Measurements from ENCODE around the gene MYO9A.

The MYO9A gene

DNA sequence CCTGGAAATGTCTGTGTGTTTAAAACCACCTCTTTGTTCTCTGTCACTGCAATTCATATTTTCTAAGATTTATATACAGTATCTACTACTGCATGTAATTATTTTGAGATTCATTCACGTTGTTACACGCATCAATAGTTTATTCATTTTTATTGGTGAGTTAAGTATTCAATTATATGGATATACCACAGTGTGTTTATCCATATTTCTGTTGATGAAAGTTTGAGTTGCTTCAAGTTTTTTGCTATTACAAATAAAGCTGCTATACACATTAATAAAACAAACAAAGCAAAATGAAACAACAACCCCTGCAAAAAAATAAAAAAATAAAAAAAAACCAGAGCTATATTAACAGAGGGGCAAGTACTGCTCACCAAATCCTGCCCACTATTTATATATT, 185.3 kb downstream of the MYO9A start (continued):
- TF ChIP-seq ZNF624 (tag by site-specific recombination; IDR thresholded peaks at IDR 0.05) = no peak
- TF ChIP-seq GFI1B (tag by site-specific recombination; IDR thresholded peaks at IDR 0.05) = no peak
- TF ChIP-seq, protein P1, sequence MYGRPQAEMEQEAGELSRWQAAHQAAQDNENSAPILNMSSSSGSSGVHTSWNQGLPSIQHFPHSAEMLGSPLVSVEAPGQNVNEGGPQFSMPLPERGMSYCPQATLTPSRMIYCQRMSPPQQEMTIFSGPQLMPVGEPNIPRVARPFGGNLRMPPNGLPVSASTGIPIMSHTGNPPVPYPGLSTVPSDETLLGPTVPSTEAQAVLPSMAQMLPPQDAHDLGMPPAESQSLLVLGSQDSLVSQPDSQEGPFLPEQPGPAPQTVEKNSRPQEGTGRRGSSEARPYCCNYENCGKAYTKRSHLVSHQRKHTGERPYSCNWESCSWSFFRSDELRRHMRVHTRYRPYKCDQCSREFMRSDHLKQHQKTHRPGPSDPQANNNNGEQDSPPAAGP (tag by site-specific recombination; IDR thresholded peaks at IDR 0.05) = no peak

DNA sequence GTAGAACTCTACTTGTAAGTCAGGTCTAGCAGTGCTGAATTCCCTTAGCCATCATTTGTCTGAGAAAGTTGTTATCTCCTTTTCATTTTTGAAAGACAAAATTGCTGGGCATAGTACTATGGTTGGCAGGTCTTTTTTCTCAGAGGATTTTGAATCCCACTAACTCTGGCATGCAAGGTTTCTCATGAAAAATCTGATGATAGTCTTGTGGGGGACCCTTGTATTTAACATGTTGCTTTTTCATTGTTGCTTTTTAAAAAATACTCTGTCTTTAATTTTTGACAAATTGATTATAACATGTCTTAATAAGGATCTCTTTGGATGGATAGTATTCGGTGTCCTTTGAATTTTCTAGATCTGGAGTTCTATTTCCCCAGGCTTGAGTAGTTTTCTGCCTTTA, 186.7 kb downstream of the MYO9A start:
- no peaks in the 10 kb centered on the region for H3K9me3 ChIP-seq (ENCODE audit: control insufficient read depth, insufficient read depth, low read depth, low read length)
- TF ChIP-seq SETDB1 (IDR thresholded peaks at IDR 0.05; ENCODE audit: insufficient read length, low read length) (peak; percentile 77), ZNF791 (tag by site-specific recombination; IDR thresholded peaks at IDR 0.05) (peak; percentile 99), HOXA7 (CRISPR knock-in tag; IDR thresholded peaks at IDR 0.05; ENCODE audit: borderline replicate concordance) (no peak), SP2 (tag by site-specific recombination; IDR thresholded peaks at IDR 0.05) (no peak), ZNF626 (tag by site-specific recombination; IDR thresholded peaks at IDR 0.05) (0 out of 2 replicates have a peak, but pooled peaks have one; percentile 70), ZNF660 (tag by site-specific recombination; IDR thresholded peaks at IDR 0.05) (no peak)
- H3K27ac ChIP-seq (ENCODE audit: extremely low read depth, low read depth, low read length) = no peak overlapping the region
- CTCF ChIA-PET = no interaction called here
- POLR2A ChIA-PET = no interaction called here
- peaks cover 15 to 32% of the 10 kb centered on the region in 2 experiments for H3K36me3 ChIP-seq (ENCODE audit: control insufficient read depth in 2 of 2, insufficient read depth in 1 of 2, low read length in 2 of 2)
- H3K4me1 ChIP-seq (ENCODE audit: control insufficient read depth, insufficient read depth, low read length) = no peaks in the 10 kb centered on the region
- no peak overlapping the region for H3K4me3 ChIP-seq (ENCODE audit: low read depth, low read length)

DNA sequence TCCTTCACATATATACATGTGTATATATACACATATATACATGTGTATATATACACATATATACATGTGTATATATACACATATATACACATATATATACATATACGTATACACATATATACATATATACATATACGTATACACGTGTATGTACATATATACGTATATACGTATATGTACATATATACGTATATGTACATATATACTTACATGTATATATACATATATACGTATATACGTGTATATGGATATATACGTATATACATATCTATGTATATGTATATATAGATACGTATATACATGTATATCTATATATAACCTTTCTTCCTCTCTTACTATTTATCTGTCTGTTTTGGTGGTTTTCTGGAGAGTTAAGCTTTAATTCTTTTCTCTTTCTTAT, 192.8 kb downstream of the MYO9A start:
- CTCF ChIA-PET = interaction anchor here (0.8 kb wide), 1 partner anchor 174 kb away, joined by 3 read pairs; no protein-coding TSS in a partner anchor
- H3K4me3 ChIP-seq (ENCODE audit: low read depth, low read length) = no peak overlapping the region
- no peaks in the 10 kb centered on the region for H3K9me3 ChIP-seq (ENCODE audit: control insufficient read depth, insufficient read depth, low read depth, low read length)
- H3K27ac ChIP-seq (ENCODE audit: extremely low read depth, low read depth, low read length) = no peak overlapping the region
- POLR2A ChIA-PET = no interaction called here
- H3K36me3 ChIP-seq (ENCODE audit: control insufficient read depth in 2 of 2, insufficient read depth in 1 of 2, low read length in 2 of 2) = no peaks in the 10 kb centered on the region; a peak in 2 of 3 replicates
- TF ChIP-seq FEZF1 (tag by site-specific recombination; IDR thresholded peaks at IDR 0.05) (no peak), ZNF324 (tag by site-specific recombination; IDR thresholded peaks at IDR 0.05) (no peak), ZNF433 (tag by site-specific recombination; IDR thresholded peaks at IDR 0.05; ENCODE audit: low read depth) (no peak), ZNF596 (tag by site-specific recombination; IDR thresholded peaks at IDR 0.05) (no peak)
- TF ChIP-seq, protein P2, sequence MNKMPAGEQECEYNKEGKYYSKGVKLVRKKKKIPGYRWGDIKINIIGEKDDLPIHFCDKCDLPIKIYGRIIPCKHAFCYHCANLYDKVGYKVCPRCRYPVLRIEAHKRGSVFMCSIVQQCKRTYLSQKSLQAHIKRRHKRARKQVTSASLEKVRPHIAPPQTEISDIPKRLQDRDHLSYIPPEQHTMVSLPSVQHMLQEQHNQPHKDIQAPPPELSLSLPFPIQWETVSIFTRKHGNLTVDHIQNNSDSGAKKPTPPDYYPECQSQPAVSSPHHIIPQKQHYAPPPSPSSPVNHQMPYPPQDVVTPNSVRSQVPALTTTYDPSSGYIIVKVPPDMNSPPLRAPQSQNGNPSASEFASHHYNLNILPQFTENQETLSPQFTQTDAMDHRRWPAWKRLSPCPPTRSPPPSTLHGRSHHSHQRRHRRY (tag by site-specific recombination; IDR thresholded peaks at IDR 0.05) = no peak
- H3K4me1 ChIP-seq (ENCODE audit: control insufficient read depth, insufficient read depth, low read length) = no peaks in the 10 kb centered on the region

DNA sequence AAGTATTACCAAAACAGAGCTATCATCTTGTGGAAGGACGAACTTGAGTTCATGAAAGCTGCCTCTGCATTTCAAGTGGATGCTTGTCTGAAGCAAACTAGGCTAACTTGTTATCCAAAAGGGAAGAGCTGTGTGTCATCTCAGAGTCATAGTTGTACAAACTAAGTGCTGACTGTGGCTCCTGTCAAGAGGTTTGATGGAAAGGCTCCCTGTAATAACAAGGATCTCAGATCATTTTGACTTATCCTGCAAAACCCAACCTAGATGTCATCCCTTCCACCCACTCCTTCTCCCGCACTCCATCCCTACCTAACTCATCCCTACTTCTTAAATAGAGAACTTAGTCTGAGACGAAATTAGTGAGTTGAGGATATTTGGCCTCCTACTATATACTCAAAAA, 196.8 kb downstream of the MYO9A start:
- POLR2A ChIA-PET = no interaction called here
- CTCF ChIA-PET = interaction anchor here (0.6 kb wide), 2 partner anchors 40 to 177 kb away, joined by 3 to 4 read pairs; no protein-coding TSS in a partner anchor
- Histone ChIP-seq H3K9me3 (ENCODE audit: control insufficient read depth, insufficient read depth, low read depth, low read length) (no peaks in the 10 kb centered on the region), H3K4me1 (ENCODE audit: control insufficient read depth, insufficient read depth, low read length) (no peaks in the 10 kb centered on the region), H3K27ac (ENCODE audit: extremely low read depth, low read depth, low read length) (no peak overlapping the region), H3K36me3 (ENCODE audit: control insufficient read depth in 2 of 2, insufficient read depth in 1 of 2, low read length in 2 of 2) (no peaks in the 10 kb centered on the region; a peak in 2 of 3 replicates), H3K4me3 (ENCODE audit: low read depth, low read length) (no peak overlapping the region)
- TF ChIP-seq ZNF423 (tag by site-specific recombination; IDR thresholded peaks at IDR 0.05) (no peak), ZNF658 (tag by site-specific recombination; IDR thresholded peaks at IDR 0.05) (no peak), ZNF324 (tag by site-specific recombination; IDR thresholded peaks at IDR 0.05) (no peak), WT1 (tag by site-specific recombination; IDR thresholded peaks at IDR 0.05) (no peak), ZNF544 (tag by site-specific recombination; IDR thresholded peaks at IDR 0.05) (no peak), ZNF610 (tag by site-specific recombination; IDR thresholded peaks at IDR 0.05; ENCODE audit: borderline replicate concordance) (no peak), MEIS1 (CRISPR knock-in tag; IDR thresholded peaks at IDR 0.05; ENCODE audit: borderline replicate concordance) (no peak), ZNF266 (tag by site-specific recombination; IDR thresholded peaks at IDR 0.05; ENCODE audit: low read depth) (no peak), ZNF10 (tag by site-specific recombination; IDR thresholded peaks at IDR 0.05) (no peak), SCRT1 (tag by site-specific recombination; IDR thresholded peaks at IDR 0.05; ENCODE audit: borderline replicate concordance) (no peak), ZNF155 (tag by site-specific recombination; IDR thresholded peaks at IDR 0.05) (no peak), SP2 (tag by site-specific recombination; IDR thresholded peaks at IDR 0.05) (no peak), ZEB2 (tag by site-specific recombination; IDR thresholded peaks at IDR 0.05) (no peak), ZNF621 (tag by site-specific recombination; IDR thresholded peaks at IDR 0.05) (no peak)
- TF ChIP-seq, protein P3, sequence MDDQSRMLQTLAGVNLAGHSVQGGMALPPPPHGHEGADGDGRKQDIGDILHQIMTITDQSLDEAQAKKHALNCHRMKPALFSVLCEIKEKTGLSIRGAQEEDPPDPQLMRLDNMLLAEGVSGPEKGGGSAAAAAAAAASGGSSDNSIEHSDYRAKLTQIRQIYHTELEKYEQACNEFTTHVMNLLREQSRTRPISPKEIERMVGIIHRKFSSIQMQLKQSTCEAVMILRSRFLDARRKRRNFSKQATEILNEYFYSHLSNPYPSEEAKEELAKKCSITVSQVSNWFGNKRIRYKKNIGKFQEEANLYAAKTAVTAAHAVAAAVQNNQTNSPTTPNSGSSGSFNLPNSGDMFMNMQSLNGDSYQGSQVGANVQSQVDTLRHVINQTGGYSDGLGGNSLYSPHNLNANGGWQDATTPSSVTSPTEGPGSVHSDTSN (CRISPR knock-in tag; IDR thresholded peaks at IDR 0.05) = no peak
